ENCODE measurements around the gene TMEM213. TPM values are rescaled to one million over a fixed set of nuclear protein-coding genes. Genes with fewer than 3 reads are reported as not detected.

The TMEM213 gene
- total and polyA plus RNA-seq, 2 of the 8 experiments (the other 6 are each of a cell fraction or from before 2014, with no cell fraction given) = 0.21 to 0.67 TPM

- no peak for TF ChIP-seq E2F6 (IDR thresholded peaks at IDR 0.05)
- no peak for TF ChIP-seq POLR2A (IDR thresholded peaks at IDR 0.05; ENCODE audit: control extremely low read depth in 1 of 2, low read depth in 2 of 2, low read length in 2 of 2)
- no peak for TF ChIP-seq BRCA1 (IDR thresholded peaks at IDR 0.05; ENCODE audit: low read depth, low read length)
- no peak for TF ChIP-seq SP4 (IDR thresholded peaks at IDR 0.05; ENCODE audit: low read length)
- TF ChIP-seq SIRT6 (IDR thresholded peaks at IDR 0.05; ENCODE audit: low read length) = no peak
- no peak for TF ChIP-seq RXRA (IDR thresholded peaks at IDR 0.05; ENCODE audit: insufficient read depth, low read depth, low read length)
- no peak for TF ChIP-seq BACH1 (IDR thresholded peaks at IDR 0.05; ENCODE audit: low read length)
Measured at GRCh38 chr7:138784692-138785091, 13.1 kb upstream of the TMEM213 start (continued).

All from H1 (cell line).